Stimulated activated CD4-positive, alpha-beta T cell treated with anti-CD3 and anti-CD28 coated beads, Interleukin-15, amount 100 ng/mL, for 24 hours (primary cell): Measurements from ENCODE around the gene XPO6.

ENCODE experiments used
- DNase-seq: peaks from one replicate; pipeline ENCODE4 v3.0.0-alpha.2; 2020

Gene XPO6

GRCh38 chr16:28208824-28209223, 2.9 kb downstream of the XPO6 start:
- no peak for DNase-seq

- DNase-seq, result no peak
Measured at GRCh38 chr16:28208131-28208530, 3.6 kb downstream of the XPO6 start.

- no peak for DNase-seq
Measured at GRCh38 chr16:28207399-28207798, 4.4 kb downstream of the XPO6 start.

- DNase-seq, result no peak
Measured at GRCh38 chr16:28205974-28206373, 5.8 kb downstream of the XPO6 start.

- no peak for DNase-seq
Measured at GRCh38 chr16:28205117-28205899, 6.5 kb downstream of the XPO6 start.

- DNase-seq, result no peak
Measured at GRCh38 chr16:28204622-28205021, 7.1 kb downstream of the XPO6 start.

GRCh38 chr16:28204204-28204603, 7.6 kb downstream of the XPO6 start:
- DNase-seq, result no peak

- peak; percentile 42 for DNase-seq
Measured at GRCh38 chr16:28202147-28202746, 9.5 kb downstream of the XPO6 start.

- DNase-seq, result no peak
Measured at GRCh38 chr16:28200661-28201060, 11.1 kb downstream of the XPO6 start.

GRCh38 chr16:28196387-28196987, 15.3 kb downstream of the XPO6 start:
- DNase-seq, result no peak

- no peak for DNase-seq
Measured at GRCh38 chr16:28195859-28196258, 15.9 kb downstream of the XPO6 start.

GRCh38 chr16:28193530-28194423, 18.0 kb downstream of the XPO6 start:
- DNase-seq, result peak; percentile 60

GRCh38 chr16:28192806-28193529, 18.8 kb downstream of the XPO6 start:
- peak; percentile 80 for DNase-seq

GRCh38 chr16:28191364-28191960, 20.3 kb downstream of the XPO6 start:
- no peak for DNase-seq

GRCh38 chr16:28189245-28189644, 22.5 kb downstream of the XPO6 start:
- peak; percentile 45 for DNase-seq

- no peak for DNase-seq
Measured at GRCh38 chr16:28188085-28188916, 23.5 kb downstream of the XPO6 start.

- no peak for DNase-seq
Measured at GRCh38 chr16:28187595-28188004, 24.2 kb downstream of the XPO6 start.

GRCh38 chr16:28186752-28187151, 25.0 kb downstream of the XPO6 start:
- DNase-seq, result no peak

GRCh38 chr16:28185696-28186095, 26.1 kb downstream of the XPO6 start:
- DNase-seq, result no peak

- DNase-seq, result no peak
Measured at GRCh38 chr16:28184625-28185024, 27.1 kb downstream of the XPO6 start.

GRCh38 chr16:28183930-28184329, 27.8 kb downstream of the XPO6 start:
- no peak for DNase-seq
